Measurements from ENCODE around the gene MCF2L2. TPM values are rescaled to one million over a fixed set of nuclear protein-coding genes. Genes with fewer than 3 reads are reported as not detected.

Gene MCF2L2
- total and polyA plus RNA-seq, 2 of the 13 experiments (the other 11 are each of a cell fraction or from before 2014, with no cell fraction given), result not detected

GRCh38 chr3:183385698-183386613 is 42.5 kb downstream of the MCF2L2 start (continued):
- TF ChIP-seq, protein P1, sequence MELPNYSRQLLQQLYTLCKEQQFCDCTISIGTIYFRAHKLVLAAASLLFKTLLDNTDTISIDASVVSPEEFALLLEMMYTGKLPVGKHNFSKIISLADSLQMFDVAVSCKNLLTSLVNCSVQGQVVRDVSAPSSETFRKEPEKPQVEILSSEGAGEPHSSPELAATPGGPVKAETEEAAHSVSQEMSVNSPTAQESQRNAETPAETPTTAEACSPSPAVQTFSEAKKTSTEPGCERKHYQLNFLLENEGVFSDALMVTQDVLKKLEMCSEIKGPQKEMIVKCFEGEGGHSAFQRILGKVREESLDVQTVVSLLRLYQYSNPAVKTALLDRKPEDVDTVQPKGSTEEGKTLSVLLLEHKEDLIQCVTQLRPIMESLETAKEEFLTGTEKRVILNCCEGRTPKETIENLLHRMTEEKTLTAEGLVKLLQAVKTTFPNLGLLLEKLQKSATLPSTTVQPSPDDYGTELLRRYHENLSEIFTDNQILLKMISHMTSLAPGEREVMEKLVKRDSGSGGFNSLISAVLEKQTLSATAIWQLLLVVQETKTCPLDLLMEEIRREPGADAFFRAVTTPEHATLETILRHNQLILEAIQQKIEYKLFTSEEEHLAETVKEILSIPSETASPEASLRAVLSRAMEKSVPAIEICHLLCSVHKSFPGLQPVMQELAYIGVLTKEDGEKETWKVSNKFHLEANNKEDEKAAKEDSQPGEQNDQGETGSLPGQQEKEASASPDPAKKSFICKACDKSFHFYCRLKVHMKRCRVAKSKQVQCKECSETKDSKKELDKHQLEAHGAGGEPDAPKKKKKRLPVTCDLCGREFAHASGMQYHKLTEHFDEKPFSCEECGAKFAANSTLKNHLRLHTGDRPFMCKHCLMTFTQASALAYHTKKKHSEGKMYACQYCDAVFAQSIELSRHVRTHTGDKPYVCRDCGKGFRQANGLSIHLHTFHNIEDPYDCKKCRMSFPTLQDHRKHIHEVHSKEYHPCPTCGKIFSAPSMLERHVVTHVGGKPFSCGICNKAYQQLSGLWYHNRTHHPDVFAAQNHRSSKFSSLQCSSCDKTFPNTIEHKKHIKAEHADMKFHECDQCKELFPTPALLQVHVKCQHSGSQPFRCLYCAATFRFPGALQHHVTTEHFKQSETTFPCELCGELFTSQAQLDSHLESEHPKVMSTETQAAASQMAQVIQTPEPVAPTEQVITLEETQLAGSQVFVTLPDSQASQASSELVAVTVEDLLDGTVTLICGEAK (IDR thresholded peaks at IDR 0.05), result no peak
- TF ChIP-seq, protein P1 (CRISPR knock-in tag; IDR thresholded peaks at IDR 0.05), result no peak
- TF ChIP-seq, protein P2, sequence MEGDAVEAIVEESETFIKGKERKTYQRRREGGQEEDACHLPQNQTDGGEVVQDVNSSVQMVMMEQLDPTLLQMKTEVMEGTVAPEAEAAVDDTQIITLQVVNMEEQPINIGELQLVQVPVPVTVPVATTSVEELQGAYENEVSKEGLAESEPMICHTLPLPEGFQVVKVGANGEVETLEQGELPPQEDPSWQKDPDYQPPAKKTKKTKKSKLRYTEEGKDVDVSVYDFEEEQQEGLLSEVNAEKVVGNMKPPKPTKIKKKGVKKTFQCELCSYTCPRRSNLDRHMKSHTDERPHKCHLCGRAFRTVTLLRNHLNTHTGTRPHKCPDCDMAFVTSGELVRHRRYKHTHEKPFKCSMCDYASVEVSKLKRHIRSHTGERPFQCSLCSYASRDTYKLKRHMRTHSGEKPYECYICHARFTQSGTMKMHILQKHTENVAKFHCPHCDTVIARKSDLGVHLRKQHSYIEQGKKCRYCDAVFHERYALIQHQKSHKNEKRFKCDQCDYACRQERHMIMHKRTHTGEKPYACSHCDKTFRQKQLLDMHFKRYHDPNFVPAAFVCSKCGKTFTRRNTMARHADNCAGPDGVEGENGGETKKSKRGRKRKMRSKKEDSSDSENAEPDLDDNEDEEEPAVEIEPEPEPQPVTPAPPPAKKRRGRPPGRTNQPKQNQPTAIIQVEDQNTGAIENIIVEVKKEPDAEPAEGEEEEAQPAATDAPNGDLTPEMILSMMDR (CRISPR knock-in tag; IDR thresholded peaks at IDR 0.05), result peak; percentile 79
- TF ChIP-seq, protein P3, sequence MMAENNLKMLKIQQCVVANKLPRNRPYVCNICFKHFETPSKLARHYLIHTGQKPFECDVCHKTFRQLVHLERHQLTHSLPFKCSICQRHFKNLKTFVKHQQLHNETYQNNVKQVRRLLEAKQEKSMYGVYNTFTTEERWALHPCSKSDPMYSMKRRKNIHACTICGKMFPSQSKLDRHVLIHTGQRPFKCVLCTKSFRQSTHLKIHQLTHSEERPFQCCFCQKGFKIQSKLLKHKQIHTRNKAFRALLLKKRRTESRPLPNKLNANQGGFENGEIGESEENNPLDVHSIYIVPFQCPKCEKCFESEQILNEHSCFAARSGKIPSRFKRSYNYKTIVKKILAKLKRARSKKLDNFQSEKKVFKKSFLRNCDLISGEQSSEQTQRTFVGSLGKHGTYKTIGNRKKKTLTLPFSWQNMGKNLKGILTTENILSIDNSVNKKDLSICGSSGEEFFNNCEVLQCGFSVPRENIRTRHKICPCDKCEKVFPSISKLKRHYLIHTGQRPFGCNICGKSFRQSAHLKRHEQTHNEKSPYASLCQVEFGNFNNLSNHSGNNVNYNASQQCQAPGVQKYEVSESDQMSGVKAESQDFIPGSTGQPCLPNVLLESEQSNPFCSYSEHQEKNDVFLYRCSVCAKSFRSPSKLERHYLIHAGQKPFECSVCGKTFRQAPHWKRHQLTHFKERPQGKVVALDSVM (CRISPR knock-in tag; IDR thresholded peaks at IDR 0.05), result no peak
- TF ChIP-seq ISL2 (CRISPR knock-in tag; IDR thresholded peaks at IDR 0.05), result no peak
- no peak for TF ChIP-seq RBM39 (IDR thresholded peaks at IDR 0.05; ENCODE audit: low read depth, low read length, poor library complexity, severe bottlenecking)
- 0 out of 2 replicates have a peak, but pooled peaks have one; percentile 22 for TF ChIP-seq ELF3 (CRISPR knock-in tag; IDR thresholded peaks at IDR 0.05)
- no peak for TF ChIP-seq ZNF160 (CRISPR knock-in tag; IDR thresholded peaks at IDR 0.05)

Data from HepG2 (cell line).